ENCODE results near the gene AKAP8. TPM values are rescaled to one million over a fixed set of nuclear protein-coding genes. Genes with fewer than 3 reads are reported as not detected.

Gene AKAP8
- total and polyA plus RNA-seq, 2 experiments from 2014 or later: 22.4 to 36.5 TPM

DNA sequence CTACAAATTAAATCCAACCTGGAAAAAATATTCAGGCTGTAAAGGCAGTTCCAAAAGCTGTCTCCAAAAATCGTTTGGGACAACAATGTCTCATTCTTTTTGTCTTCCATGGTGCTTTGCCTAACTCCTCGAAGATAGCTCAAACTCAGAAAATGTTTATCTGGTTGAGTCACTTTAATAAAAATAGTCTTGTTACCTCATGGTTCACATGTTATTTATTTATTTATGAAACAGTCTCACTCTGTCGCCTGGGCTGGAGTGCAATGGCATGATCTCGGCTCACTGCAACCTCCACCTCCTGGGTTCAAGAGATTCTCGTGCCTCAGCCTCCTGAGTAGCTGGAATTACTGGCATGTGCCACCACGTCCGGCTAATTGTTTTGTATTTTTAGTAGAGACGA lies 42.4 kb downstream of the AKAP8 start:
- Histone ChIP-seq H3K79me2 (replicated peaks; ENCODE audit: insufficient read depth) (peaks cover 25% of the 10 kb centered on the region), H3K4me3 (no peak overlapping the region)

More for the DNA sequence above, 42.4 kb downstream of the AKAP8 start:
- H3K27me3 ChIP-seq (ENCODE audit: insufficient read depth): no peaks in the 10 kb centered on the region
- H3K4me1 ChIP-seq (ENCODE audit: insufficient read depth): no peaks in the 10 kb centered on the region
- DNase-seq (ENCODE audit: low spot score): no peak
- H3F3A ChIP-seq (replicated peaks; ENCODE audit: low read depth): no peaks in the 10 kb centered on the region
- Mint-ChIP-seq H3K4me3 (no peak overlapping the region), H3K36me3 (ENCODE audit: low read depth) (no peaks in the 10 kb centered on the region; the same call in 1 of the 3 replicates), H3K27me3 (ENCODE audit: insufficient read depth, low read depth, poor library complexity) (peaks cover 3% of the 10 kb centered on the region), H3K4me1 (no peaks in the 10 kb centered on the region; the same call in 2 of the 3 replicates), H3K9me3 (no peaks in the 10 kb centered on the region), H3K27ac (no peak overlapping the region)
- H2AFZ ChIP-seq: no peak overlapping the region
- peaks cover 3% of the 10 kb centered on the region; the same call in 1 of the 2 replicates for H4K20me1 ChIP-seq (replicated peaks; ENCODE audit: insufficient read depth)
- no peak overlapping the region for H3K4me2 ChIP-seq
- no peak overlapping the region for H3K27ac ChIP-seq (ENCODE audit: low read depth)
- TF ChIP-seq EZH2 (IDR thresholded peaks at IDR 0.05; ENCODE audit: low read depth, unreplicated experiment): no peak
- no peak for TF ChIP-seq ZNF331 (CRISPR knock-in tag; IDR thresholded peaks at IDR 0.05; ENCODE audit: low read depth)
- no peak for TF ChIP-seq JUNB (IDR thresholded peaks at IDR 0.05; ENCODE audit: unreplicated experiment)
- no peak for TF ChIP-seq CREB1 (CRISPR knock-in tag; IDR thresholded peaks at IDR 0.05; ENCODE audit: low read depth)
- TF ChIP-seq, protein P1, sequence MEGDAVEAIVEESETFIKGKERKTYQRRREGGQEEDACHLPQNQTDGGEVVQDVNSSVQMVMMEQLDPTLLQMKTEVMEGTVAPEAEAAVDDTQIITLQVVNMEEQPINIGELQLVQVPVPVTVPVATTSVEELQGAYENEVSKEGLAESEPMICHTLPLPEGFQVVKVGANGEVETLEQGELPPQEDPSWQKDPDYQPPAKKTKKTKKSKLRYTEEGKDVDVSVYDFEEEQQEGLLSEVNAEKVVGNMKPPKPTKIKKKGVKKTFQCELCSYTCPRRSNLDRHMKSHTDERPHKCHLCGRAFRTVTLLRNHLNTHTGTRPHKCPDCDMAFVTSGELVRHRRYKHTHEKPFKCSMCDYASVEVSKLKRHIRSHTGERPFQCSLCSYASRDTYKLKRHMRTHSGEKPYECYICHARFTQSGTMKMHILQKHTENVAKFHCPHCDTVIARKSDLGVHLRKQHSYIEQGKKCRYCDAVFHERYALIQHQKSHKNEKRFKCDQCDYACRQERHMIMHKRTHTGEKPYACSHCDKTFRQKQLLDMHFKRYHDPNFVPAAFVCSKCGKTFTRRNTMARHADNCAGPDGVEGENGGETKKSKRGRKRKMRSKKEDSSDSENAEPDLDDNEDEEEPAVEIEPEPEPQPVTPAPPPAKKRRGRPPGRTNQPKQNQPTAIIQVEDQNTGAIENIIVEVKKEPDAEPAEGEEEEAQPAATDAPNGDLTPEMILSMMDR (conservative IDR thresholded peaks at IDR 0.05; ENCODE audit: low read depth in 2 of 2): no peak
- TF ChIP-seq, protein P2, sequence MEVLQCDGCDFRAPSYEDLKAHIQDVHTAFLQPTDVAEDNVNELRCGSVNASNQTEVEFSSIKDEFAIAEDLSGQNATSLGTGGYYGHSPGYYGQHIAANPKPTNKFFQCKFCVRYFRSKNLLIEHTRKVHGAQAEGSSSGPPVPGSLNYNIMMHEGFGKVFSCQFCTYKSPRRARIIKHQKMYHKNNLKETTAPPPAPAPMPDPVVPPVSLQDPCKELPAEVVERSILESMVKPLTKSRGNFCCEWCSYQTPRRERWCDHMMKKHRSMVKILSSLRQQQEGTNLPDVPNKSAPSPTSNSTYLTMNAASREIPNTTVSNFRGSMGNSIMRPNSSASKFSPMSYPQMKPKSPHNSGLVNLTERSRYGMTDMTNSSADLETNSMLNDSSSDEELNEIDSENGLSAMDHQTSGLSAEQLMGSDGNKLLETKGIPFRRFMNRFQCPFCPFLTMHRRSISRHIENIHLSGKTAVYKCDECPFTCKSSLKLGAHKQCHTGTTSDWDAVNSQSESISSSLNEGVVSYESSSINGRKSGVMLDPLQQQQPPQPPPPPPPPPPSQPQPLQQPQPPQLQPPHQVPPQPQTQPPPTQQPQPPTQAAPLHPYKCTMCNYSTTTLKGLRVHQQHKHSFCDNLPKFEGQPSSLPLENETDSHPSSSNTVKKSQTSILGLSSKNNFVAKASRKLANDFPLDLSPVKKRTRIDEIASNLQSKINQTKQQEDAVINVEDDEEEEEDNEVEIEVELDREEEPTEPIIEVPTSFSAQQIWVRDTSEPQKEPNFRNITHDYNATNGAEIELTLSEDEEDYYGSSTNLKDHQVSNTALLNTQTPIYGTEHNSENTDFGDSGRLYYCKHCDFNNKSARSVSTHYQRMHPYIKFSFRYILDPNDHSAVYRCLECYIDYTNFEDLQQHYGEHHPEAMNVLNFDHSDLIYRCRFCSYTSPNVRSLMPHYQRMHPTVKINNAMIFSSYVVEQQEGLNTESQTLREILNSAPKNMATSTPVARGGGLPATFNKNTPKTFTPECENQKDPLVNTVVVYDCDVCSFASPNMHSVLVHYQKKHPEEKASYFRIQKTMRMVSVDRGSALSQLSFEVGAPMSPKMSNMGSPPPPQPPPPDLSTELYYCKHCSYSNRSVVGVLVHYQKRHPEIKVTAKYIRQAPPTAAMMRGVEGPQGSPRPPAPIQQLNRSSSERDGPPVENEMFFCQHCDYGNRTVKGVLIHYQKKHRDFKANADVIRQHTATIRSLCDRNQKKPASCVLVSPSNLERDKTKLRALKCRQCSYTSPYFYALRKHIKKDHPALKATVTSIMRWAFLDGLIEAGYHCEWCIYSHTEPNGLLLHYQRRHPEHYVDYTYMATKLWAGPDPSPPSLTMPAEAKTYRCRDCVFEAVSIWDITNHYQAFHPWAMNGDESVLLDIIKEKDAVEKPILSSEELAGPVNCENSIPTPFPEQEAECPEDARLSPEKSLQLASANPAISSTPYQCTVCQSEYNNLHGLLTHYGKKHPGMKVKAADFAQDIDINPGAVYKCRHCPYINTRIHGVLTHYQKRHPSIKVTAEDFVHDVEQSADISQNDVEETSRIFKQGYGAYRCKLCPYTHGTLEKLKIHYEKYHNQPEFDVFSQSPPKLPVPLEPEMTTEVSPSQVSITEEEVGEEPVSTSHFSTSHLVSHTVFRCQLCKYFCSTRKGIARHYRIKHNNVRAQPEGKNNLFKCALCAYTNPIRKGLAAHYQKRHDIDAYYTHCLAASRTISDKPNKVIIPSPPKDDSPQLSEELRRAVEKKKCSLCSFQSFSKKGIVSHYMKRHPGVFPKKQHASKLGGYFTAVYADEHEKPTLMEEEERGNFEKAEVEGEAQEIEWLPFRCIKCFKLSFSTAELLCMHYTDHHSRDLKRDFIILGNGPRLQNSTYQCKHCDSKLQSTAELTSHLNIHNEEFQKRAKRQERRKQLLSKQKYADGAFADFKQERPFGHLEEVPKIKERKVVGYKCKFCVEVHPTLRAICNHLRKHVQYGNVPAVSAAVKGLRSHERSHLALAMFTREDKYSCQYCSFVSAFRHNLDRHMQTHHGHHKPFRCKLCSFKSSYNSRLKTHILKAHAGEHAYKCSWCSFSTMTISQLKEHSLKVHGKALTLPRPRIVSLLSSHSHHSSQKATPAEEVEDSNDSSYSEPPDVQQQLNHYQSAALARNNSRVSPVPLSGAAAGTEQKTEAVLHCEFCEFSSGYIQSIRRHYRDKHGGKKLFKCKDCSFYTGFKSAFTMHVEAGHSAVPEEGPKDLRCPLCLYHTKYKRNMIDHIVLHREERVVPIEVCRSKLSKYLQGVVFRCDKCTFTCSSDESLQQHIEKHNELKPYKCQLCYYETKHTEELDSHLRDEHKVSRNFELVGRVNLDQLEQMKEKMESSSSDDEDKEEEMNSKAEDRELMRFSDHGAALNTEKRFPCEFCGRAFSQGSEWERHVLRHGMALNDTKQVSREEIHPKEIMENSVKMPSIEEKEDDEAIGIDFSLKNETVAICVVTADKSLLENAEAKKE (CRISPR knock-in tag; IDR thresholded peaks at IDR 0.05): no peak
- no peak for TF ChIP-seq STAT1 (IDR thresholded peaks at IDR 0.05; ENCODE audit: unreplicated experiment)
- TF ChIP-seq, protein P3, sequence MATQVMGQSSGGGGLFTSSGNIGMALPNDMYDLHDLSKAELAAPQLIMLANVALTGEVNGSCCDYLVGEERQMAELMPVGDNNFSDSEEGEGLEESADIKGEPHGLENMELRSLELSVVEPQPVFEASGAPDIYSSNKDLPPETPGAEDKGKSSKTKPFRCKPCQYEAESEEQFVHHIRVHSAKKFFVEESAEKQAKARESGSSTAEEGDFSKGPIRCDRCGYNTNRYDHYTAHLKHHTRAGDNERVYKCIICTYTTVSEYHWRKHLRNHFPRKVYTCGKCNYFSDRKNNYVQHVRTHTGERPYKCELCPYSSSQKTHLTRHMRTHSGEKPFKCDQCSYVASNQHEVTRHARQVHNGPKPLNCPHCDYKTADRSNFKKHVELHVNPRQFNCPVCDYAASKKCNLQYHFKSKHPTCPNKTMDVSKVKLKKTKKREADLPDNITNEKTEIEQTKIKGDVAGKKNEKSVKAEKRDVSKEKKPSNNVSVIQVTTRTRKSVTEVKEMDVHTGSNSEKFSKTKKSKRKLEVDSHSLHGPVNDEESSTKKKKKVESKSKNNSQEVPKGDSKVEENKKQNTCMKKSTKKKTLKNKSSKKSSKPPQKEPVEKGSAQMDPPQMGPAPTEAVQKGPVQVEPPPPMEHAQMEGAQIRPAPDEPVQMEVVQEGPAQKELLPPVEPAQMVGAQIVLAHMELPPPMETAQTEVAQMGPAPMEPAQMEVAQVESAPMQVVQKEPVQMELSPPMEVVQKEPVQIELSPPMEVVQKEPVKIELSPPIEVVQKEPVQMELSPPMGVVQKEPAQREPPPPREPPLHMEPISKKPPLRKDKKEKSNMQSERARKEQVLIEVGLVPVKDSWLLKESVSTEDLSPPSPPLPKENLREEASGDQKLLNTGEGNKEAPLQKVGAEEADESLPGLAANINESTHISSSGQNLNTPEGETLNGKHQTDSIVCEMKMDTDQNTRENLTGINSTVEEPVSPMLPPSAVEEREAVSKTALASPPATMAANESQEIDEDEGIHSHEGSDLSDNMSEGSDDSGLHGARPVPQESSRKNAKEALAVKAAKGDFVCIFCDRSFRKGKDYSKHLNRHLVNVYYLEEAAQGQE (IDR thresholded peaks at IDR 0.05; ENCODE audit: unreplicated experiment): no peak
- TF ChIP-seq, protein P4, sequence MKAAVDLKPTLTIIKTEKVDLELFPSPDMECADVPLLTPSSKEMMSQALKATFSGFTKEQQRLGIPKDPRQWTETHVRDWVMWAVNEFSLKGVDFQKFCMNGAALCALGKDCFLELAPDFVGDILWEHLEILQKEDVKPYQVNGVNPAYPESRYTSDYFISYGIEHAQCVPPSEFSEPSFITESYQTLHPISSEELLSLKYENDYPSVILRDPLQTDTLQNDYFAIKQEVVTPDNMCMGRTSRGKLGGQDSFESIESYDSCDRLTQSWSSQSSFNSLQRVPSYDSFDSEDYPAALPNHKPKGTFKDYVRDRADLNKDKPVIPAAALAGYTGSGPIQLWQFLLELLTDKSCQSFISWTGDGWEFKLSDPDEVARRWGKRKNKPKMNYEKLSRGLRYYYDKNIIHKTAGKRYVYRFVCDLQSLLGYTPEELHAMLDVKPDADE (IDR thresholded peaks at IDR 0.05): no peak
- no peak for TF ChIP-seq ZNF114 (CRISPR knock-in tag; IDR thresholded peaks at IDR 0.05)
- TF ChIP-seq NANOG (IDR thresholded peaks at IDR 0.05; ENCODE audit: borderline replicate concordance): no peak
- TF ChIP-seq POLR2AphosphoS5 (IDR thresholded peaks at IDR 0.05; ENCODE audit: low read depth): no peak
- no peak for TF ChIP-seq EZH2phosphoT487 (IDR thresholded peaks at IDR 0.05; ENCODE audit: unreplicated experiment)
- ATAC-seq: no peak
- H3K9me2 ChIP-seq (ENCODE audit: insufficient read depth): no peaks in the 10 kb centered on the region
- H3K36me3 ChIP-seq (ENCODE audit: insufficient read depth): no peaks in the 10 kb centered on the region

All from GM23338 (cell line).